GM13977 (cell line): ENCODE measurements around the gene PLN.

Experiments
- DNase-seq: peaks from one replicate; pipeline ENCODE4 v3.0.0; 2012; ENCODE audit warnings: low spot score
- in situ Hi-C: fragments of 300-500 bp; cut with MboI; formaldehyde crosslinking; loops from one replicate; pipeline ENCODE4 v1.12.0; 2022; ENCODE audit warnings: low sequenced_read_pairs, low pct_unique_long_range_greater_than_20kb, mixed read lengths, inconsistent platforms; ENCODE audit not compliant: unreplicated experiment
- TF ChIP-seq, protein P1 (sequence below): IDR thresholded peaks from 2 replicates; pipeline ENCODE4 v1.5.1; 2012; ENCODE audit warnings: mild to moderate bottlenecking, control low read depth; ENCODE audit not compliant: insufficient read depth; ENCODE audit errors: extremely low read depth, missing control alignments

Gene PLN

DNA sequence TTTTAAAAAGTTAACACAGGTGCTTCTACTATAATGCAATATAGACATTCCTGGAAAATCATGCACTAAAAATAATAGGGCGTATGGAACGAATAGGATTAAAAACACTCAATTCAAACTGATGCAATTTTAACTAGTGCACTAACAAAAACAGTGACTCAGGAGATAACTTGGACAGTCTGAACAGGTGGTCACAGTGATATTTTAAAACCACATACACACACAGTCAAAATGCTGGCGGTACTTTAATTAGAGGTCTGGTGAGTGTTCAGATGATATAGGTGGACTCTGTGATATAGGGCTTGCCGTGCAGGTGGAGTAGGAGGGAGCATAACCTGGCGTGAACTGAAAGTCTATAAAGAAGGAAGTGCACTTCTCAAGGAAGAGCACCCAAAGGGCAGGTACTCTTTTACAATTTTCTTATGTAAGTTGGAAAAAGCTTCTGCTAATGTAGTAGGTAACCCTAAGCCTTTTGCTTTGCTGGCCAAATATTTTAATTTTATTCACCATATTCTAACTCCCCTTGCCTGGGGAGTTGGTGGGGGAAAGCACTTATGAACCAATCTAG is 41.9 kb upstream of the PLN start:
- in situ Hi-C loops: no loop called here
- DNase-seq: no peak
- TF ChIP-seq, protein P1, sequence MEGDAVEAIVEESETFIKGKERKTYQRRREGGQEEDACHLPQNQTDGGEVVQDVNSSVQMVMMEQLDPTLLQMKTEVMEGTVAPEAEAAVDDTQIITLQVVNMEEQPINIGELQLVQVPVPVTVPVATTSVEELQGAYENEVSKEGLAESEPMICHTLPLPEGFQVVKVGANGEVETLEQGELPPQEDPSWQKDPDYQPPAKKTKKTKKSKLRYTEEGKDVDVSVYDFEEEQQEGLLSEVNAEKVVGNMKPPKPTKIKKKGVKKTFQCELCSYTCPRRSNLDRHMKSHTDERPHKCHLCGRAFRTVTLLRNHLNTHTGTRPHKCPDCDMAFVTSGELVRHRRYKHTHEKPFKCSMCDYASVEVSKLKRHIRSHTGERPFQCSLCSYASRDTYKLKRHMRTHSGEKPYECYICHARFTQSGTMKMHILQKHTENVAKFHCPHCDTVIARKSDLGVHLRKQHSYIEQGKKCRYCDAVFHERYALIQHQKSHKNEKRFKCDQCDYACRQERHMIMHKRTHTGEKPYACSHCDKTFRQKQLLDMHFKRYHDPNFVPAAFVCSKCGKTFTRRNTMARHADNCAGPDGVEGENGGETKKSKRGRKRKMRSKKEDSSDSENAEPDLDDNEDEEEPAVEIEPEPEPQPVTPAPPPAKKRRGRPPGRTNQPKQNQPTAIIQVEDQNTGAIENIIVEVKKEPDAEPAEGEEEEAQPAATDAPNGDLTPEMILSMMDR: no peak

DNA sequence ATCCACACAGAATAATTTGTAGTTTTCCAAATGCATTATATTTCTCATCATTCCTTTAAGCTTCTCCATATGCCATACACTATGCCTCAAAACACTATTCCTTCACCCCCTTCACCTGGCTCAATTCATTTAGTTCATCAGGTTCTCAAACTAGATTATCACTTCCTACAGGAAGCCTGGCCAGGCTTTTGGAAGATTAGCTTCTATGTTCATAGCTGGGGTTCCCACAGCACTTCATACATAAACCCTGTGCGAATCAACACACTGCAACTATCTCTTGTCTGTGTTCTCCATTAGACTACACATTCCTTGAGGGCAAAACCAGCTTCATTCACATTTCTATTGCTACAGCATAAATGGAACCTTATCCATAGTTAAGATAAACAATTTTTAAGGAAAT is 40.5 kb upstream of the PLN start:
- in situ Hi-C loops: no loop called here
- no peak for DNase-seq
- TF ChIP-seq, protein P1: no peak

GRCh38 chr6:118509009-118509617 is 39.0 kb upstream of the PLN start:
- DNase-seq: no peak
- TF ChIP-seq, protein P1: peak; percentile 61
- in situ Hi-C loops: no loop called here

- DNase-seq: no peak
- TF ChIP-seq, protein P1: no peak
- in situ Hi-C loops: no loop called here
Observed at GRCh38 chr6:118511930-118512715, 36.0 kb upstream of the PLN start.

DNA sequence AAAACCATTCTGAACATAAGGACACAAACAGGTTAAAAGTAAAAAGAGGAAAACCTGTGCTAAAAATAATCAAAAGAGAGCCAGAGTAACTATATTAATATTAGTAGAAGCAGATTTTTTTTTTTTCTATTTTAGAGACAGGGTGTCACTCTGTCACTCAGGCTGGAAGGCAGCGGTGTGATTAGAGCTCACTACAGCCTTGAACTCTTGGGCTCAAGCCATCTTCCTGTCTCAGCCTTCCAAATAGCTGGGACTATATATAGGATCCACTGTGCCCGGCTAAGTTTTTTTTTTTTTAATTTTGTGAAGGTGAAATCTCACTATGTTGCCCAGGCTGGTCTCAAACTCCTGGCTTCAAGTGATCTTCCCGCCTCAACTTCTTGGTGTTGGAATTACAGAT is 33.4 kb upstream of the PLN start:
- TF ChIP-seq, protein P1: no peak
- in situ Hi-C loops: no loop called here
- no peak for DNase-seq

DNA sequence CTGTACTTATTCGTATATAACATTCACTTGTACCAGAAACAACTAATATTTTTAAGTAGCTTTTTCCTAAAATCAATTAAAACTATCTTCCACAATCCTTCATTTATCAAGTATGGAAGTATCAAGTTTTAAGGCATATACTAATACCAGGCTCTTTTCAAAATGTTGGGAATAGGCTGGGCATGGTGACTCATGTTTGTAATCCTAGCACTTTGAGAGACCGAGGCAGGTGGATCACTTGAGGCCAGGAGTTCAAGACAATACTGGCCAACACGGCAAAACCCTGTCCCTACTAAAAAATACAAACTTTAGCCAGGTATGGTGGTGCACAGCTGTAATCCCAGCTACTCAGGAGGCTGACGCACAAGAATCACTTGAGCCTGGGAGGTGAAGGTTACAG is 25.7 kb upstream of the PLN start:
- TF ChIP-seq, protein P1: no peak
- in situ Hi-C loops: no loop called here
- no peak for DNase-seq
